H1 (cell line): ENCODE measurements around the gene RBM20. TPM values are rescaled to one million over a fixed set of nuclear protein-coding genes. Genes with fewer than 3 reads are reported as not detected.

Source experiments
- CTCF ChIA-PET: fragments of 300-600 bp; sonication (Branson Sonifier 250); formaldehyde crosslinking; loops from one replicate; lab custom pipeline; 2021; ENCODE audit not compliant: partially characterized antibody; lab: Charles Lee
- POLR2A ChIA-PET: fragments of 300-600 bp; sonication (Branson Sonifier 250); formaldehyde crosslinking; loops from one replicate; lab custom pipeline; 2021; ENCODE audit warnings: inconsistent platforms; ENCODE audit not compliant: partially characterized antibody; lab: Charles Lee
- DNase-seq, 2 experiments: peaks; one replicate each; pipeline versions ENCODE4 v3.0.0 to v3.0.0-alpha.2; 2010 to 2022; ENCODE audit warnings: low spot score in 2 of 2, low read depth in 1 of 2, mixed read lengths in 1 of 2
- FAIRE-seq: peaks from 2 replicates; lab custom pipeline; 2011; peaks lifted over from hg19 to GRCh38; lab: Jason Lieb, UNC
- H2AFZ ChIP-seq: 2 replicates; pipeline ENCODE4 v1.8.1; 2012; ENCODE audit warnings: low read length, inconsistent platforms
- H2AK5ac ChIP-seq: 2 replicates; pipeline ENCODE4 v1.6.1; 2013; ENCODE audit warnings: low read depth, low read length
- H2BK120ac ChIP-seq: replicated peaks from 2 replicates; pipeline ENCODE3; 2013; ENCODE audit warnings: low read depth, low read length, inconsistent platforms
- H2BK12ac ChIP-seq: 2 replicates; pipeline ENCODE4 v1.6.1; 2013; ENCODE audit warnings: low read depth, low read length
- H2BK15ac ChIP-seq: 2 replicates; pipeline ENCODE4 v1.6.1; 2013; ENCODE audit warnings: low read length
- H2BK20ac ChIP-seq: 2 replicates; pipeline ENCODE4 v1.6.1; 2013; ENCODE audit warnings: low read length
- H2BK5ac ChIP-seq: 2 replicates; pipeline ENCODE4 v1.6.1; 2013; ENCODE audit warnings: low read depth, low read length
- H3K14ac ChIP-seq: 2 replicates; pipeline ENCODE4 v1.6.1; 2013; ENCODE audit warnings: inconsistent platforms; ENCODE audit not compliant: insufficient read length
- H3K18ac ChIP-seq: 2 replicates; pipeline ENCODE4 v1.6.1; 2013; ENCODE audit warnings: low read length; ENCODE audit errors: extremely low read depth
- H3K23ac ChIP-seq: 2 replicates; pipeline ENCODE4 v1.6.1; 2013; ENCODE audit warnings: inconsistent platforms; ENCODE audit not compliant: insufficient read length
- H3K23me2 ChIP-seq: 2 replicates; pipeline ENCODE4 v1.6.1; 2013; ENCODE audit warnings: low read depth, low read length
- H3K27ac ChIP-seq: 2 replicates; pipeline ENCODE4 v1.6.1; 2011; ENCODE audit warnings: low read depth, low read length, inconsistent platforms
- H3K27me3 ChIP-seq, 4 experiments: replicated peaks in 1 of 4; 1 replicate in 1 of 4; 2 replicates in 3 of 4; pipeline versions ENCODE4 v1.6.1 to v1.8.1; 2011 to 2013; ENCODE audit warnings: low read length in 3 of 4, mild to moderate bottlenecking in 3 of 4, inconsistent platforms in 2 of 4, mixed read lengths in 2 of 4, moderate library complexity in 1 of 4; ENCODE audit not compliant: control insufficient read depth in 3 of 4, insufficient read depth in 3 of 4; ENCODE audit errors: extremely low read depth in 1 of 4
- H3K36me3 ChIP-seq, 4 experiments: 2 replicates each; pipeline versions ENCODE4 v1.6.1 to v1.8.1; 2011 to 2013; ENCODE audit warnings: mild to moderate bottlenecking in 4 of 4, low read length in 3 of 4, moderate library complexity in 2 of 4, control low read depth in 1 of 4, inconsistent platforms in 1 of 4; ENCODE audit not compliant: insufficient read depth in 4 of 4, control insufficient read depth in 2 of 4
- H3K4ac ChIP-seq: replicated peaks from 2 replicates; pipeline ENCODE3; 2013; ENCODE audit warnings: low read length, low read depth, mixed read lengths, inconsistent platforms; ENCODE audit not compliant: insufficient read length
- H3K4me1 ChIP-seq, 4 experiments: replicated peaks in 1 of 4; 1 replicate in 1 of 4; 2 replicates in 3 of 4; pipeline versions ENCODE4 v1.6.1 to v1.8.1; 2011 to 2013; ENCODE audit warnings: low read length in 3 of 4, inconsistent platforms in 2 of 4, mixed read lengths in 1 of 4; ENCODE audit not compliant: insufficient read depth in 4 of 4, control insufficient read depth in 3 of 4
- H3K4me2 ChIP-seq, 2 experiments: 2 replicates each; pipeline versions ENCODE4 v1.6.1 to v1.8.1; 2011 to 2013; ENCODE audit warnings: low read depth in 2 of 2, low read length in 2 of 2, control low read depth in 1 of 2, inconsistent platforms in 1 of 2, mild to moderate bottlenecking in 1 of 2; ENCODE audit not compliant: insufficient read depth in 1 of 2
- H3K4me3 ChIP-seq, 4 experiments: fragments of 200-600, 300-600 bp in 1 of 4; sonication (generic), shearing (Covaris generic), sonication (Bioruptor Twin) in 1 of 4; 2 replicates each; pipeline versions ENCODE4 v1.5.1 to v1.8.1; 2011 to 2016; ENCODE audit warnings: low read length in 4 of 4, low read depth in 3 of 4, control low read depth in 2 of 4, inconsistent platforms in 2 of 4, mild to moderate bottlenecking in 2 of 4, mixed read lengths in 1 of 4, moderate library complexity in 1 of 4; ENCODE audit not compliant: insufficient read depth in 2 of 4; ENCODE audit errors: extremely low read depth in 1 of 4
- H3K56ac ChIP-seq: replicated peaks from 2 replicates; pipeline ENCODE3; 2013; ENCODE audit warnings: low read depth, mild to moderate bottlenecking, mixed read lengths, low read length, inconsistent platforms; ENCODE audit not compliant: insufficient read length
- H3K79me1 ChIP-seq: 2 replicates; pipeline ENCODE4 v1.6.1; 2013; ENCODE audit warnings: low read depth, low read length, control low read depth
- H3K79me2 ChIP-seq, 2 experiments: 2 replicates each; pipeline versions ENCODE4 v1.6.1 to v1.8.1; 2012 to 2013; ENCODE audit warnings: low read length in 2 of 2, mild to moderate bottlenecking in 2 of 2, inconsistent platforms in 1 of 2; ENCODE audit not compliant: insufficient read depth in 2 of 2, control insufficient read depth in 1 of 2
- H3K9ac ChIP-seq, 4 experiments: replicated peaks in 1 of 4; 1 replicate in 1 of 4; 2 replicates in 3 of 4; pipeline versions ENCODE4 v1.6.1 to v1.8.1; 2011 to 2013; ENCODE audit warnings: low read depth in 3 of 4, low read length in 3 of 4, control low read depth in 2 of 4, mild to moderate bottlenecking in 2 of 4, moderate library complexity in 2 of 4, inconsistent platforms in 1 of 4; ENCODE audit errors: extremely low read depth in 1 of 4
- H3K9me3 ChIP-seq, 2 experiments: 2 replicates each; pipeline versions ENCODE4 v1.6.1 to v1.8.1; 2012 to 2013; ENCODE audit warnings: mild to moderate bottlenecking in 2 of 2, moderate library complexity in 2 of 2, control low read depth in 1 of 2, inconsistent platforms in 1 of 2, low read depth in 1 of 2, low read length in 1 of 2, mixed read lengths in 1 of 2; ENCODE audit not compliant: insufficient read depth in 2 of 2
- H4K20me1 ChIP-seq, 2 experiments: replicated peaks in 1 of 2; 2 replicates each; pipeline versions ENCODE3 to v1.8.1; 2011 to 2013; ENCODE audit warnings: inconsistent platforms in 2 of 2, low read length in 2 of 2, mild to moderate bottlenecking in 1 of 2; ENCODE audit not compliant: insufficient read depth in 2 of 2, control insufficient read depth in 1 of 2
- H4K5ac ChIP-seq: 2 replicates; pipeline ENCODE4 v1.6.1; 2013; ENCODE audit warnings: low read length, low read depth, mixed read lengths, inconsistent platforms; ENCODE audit not compliant: insufficient read length
- H4K8ac ChIP-seq: 2 replicates; pipeline ENCODE4 v1.8.0; 2013; ENCODE audit warnings: mild to moderate bottlenecking, moderate library complexity, low read length, inconsistent platforms; ENCODE audit not compliant: insufficient read depth; ENCODE audit errors: extremely low read depth
- H4K91ac ChIP-seq: replicated peaks from 2 replicates; pipeline ENCODE3; 2013; ENCODE audit warnings: low read length, mixed read lengths, inconsistent platforms; ENCODE audit not compliant: insufficient read length
- BCL11A ChIP-seq, 2 experiments: IDR thresholded peaks; one replicate each; pipeline ENCODE4 v1.6.1; 2011; ENCODE audit warnings: low read depth in 2 of 2, low read length in 2 of 2, mild to moderate bottlenecking in 2 of 2
- CBX8 ChIP-seq: fragments of 300-800, 300-1000 bp; sonication (generic); IDR thresholded peaks from 2 replicates; pipeline ENCODE4 v1.7.1; 2016; ENCODE audit warnings: low read depth, low read length, borderline replicate concordance
- CHD2 ChIP-seq: IDR thresholded peaks from 2 replicates; pipeline ENCODE4 v1.6.1; 2012; ENCODE audit warnings: low read length, improper control_type of control experiment
- EZH2 ChIP-seq: fragments of 200-600 bp; sonication (generic); IDR thresholded peaks from 2 replicates; pipeline ENCODE4 v1.7.1; 2012; ENCODE audit warnings: low read depth, mild to moderate bottlenecking, moderate library complexity, low read length, inconsistent platforms; ENCODE audit not compliant: severe bottlenecking
- HDAC6 ChIP-seq: IDR thresholded peaks from one replicate; pipeline ENCODE4 v1.7.1; 2012; ENCODE audit warnings: low read depth, mild to moderate bottlenecking, inconsistent platforms, low read length, moderate library complexity
- JUN ChIP-seq: IDR thresholded peaks from 2 replicates; pipeline ENCODE4 v1.6.1; 2011; ENCODE audit warnings: low read depth, mild to moderate bottlenecking, improper control_type of control experiment, low read length
- KDM4A ChIP-seq: IDR thresholded peaks from one replicate; pipeline ENCODE4 v1.7.1; 2012; ENCODE audit warnings: low read depth, mild to moderate bottlenecking, moderate library complexity, low read length, inconsistent platforms; ENCODE audit not compliant: severe bottlenecking
- POU5F1 ChIP-seq: IDR thresholded peaks from 2 replicates; pipeline ENCODE4 v1.6.1; 2011; ENCODE audit warnings: low read depth, mild to moderate bottlenecking, low read length, moderate library complexity
- TCF12 ChIP-seq: IDR thresholded peaks from 2 replicates; pipeline ENCODE4 v1.6.1; 2011; ENCODE audit warnings: low read depth, mild to moderate bottlenecking, low read length
- YY1 ChIP-seq: IDR thresholded peaks from 2 replicates; pipeline ENCODE4 v1.6.1; 2011; ENCODE audit warnings: low read depth, mild to moderate bottlenecking, low read length
- WGBS, 2 experiments: shearing (Covaris generic) in 1 of 2; methylation state at CpG; one replicate each; pipeline versions ENCODE4 v1.1.6 to v1.1.7; 2013 to 2015; ENCODE audit warnings: low lambda C conversion rate in 2 of 2, mixed read lengths in 2 of 2, inconsistent platforms in 1 of 2, low coverage in 1 of 2, missing lambda C conversion rate in 1 of 2; ENCODE audit not compliant: insufficient replicate concordance in 2 of 2, insufficient coverage in 1 of 2, insufficient read length in 1 of 2; ENCODE audit errors: extremely low coverage in 1 of 2, missing lambda C conversion rate in 1 of 2; 5-methylcytosine and 5-hydroxymethylcytosine counted together
- polyA plus RNA-seq, 7 experiments: library from polyadenylated mRNA; depleted of rRNA in 3 of 7; stranded (reverse) in 5 of 7; unstranded in 2 of 7; fragments of >200 nt in 5 of 7; fragments of 200-250 nt in 2 of 7; gene quantifications; 1 replicate in 5 of 7; 2 replicates in 1 of 7; 4 replicates in 1 of 7; pipeline versions ENCODE4 v1.2.1 to v1.2.3, GENCODE V29; 2011 to 2013; ENCODE audit warnings: missing spikeins in 2 of 7, mixed read lengths in 2 of 7
- total RNA-seq: library from RNA; stranded (reverse); fragmentation: NEBNext Ultra II Directional; extraction: Animal tissue kit (Norgen Biotek cat#: 25700); gene quantifications from 2 replicates; pipeline ENCODE4 v1.2.1, GENCODE V29; 2021
- TF ChIP-seq, protein P1 (sequence below): IDR thresholded peaks from 2 replicates; pipeline ENCODE4 v1.6.1; 2012; ENCODE audit warnings: low read length, inconsistent platforms

RBM20 gene
- total and polyA plus RNA-seq, 2 of the 8 experiments (the other 6 are each of a cell fraction or from before 2014, with no cell fraction given) = 0.05 to 0.63 TPM

DNA sequence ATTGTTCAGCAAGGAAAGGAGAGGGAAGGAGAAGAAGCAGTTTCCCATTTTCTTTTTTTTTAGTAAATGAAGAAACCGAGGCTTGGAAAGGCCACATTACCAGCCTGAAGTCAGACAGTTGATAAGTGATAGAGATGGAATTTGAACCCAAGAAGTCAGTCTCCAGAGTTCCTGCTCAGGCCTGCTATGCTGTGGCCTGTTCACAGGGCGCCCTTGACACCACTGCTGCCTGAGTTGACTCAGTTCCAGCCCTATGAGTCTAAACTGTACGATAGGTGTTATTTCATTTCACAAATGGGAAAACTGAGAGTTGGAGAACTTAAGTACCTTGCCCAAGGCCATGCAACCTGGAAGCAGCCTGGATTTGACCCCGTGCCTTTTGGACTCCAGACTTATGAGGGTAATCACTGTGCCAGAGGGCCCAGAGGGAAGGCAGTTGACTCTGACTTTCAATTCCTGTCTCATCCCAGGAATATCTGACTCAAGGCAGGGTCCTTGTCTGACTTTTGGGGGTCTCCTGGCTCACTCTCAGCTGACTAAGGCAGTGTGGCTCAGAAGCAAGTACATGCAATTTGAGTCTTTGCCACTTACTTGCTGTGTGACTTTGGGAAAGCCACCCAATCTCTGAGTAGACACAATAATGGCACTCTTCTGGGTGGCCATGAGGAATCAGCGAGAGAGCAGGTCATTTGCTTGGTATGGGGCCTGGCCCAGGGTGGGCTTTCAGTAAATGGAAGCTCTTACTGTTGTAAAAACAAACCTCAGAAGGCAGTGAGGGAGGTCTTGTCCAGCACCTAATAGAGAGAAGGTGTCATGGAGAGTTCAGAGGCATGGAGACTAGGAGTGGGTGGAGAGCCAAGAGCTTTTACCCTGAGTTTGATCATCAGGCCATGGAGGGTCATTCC is 17.9 kb upstream of the RBM20 start:
- no peak overlapping the region for H3K23ac ChIP-seq
- no peak overlapping the region for H3K14ac ChIP-seq
- H3K79me2 ChIP-seq = no peaks in the 10 kb centered on the region
- no peak overlapping the region for H3K56ac ChIP-seq
- H4K8ac ChIP-seq = no peak overlapping the region
- H2BK5ac ChIP-seq = no peak overlapping the region
- no peak overlapping the region for H2BK20ac ChIP-seq
- H3K4ac ChIP-seq = no peak overlapping the region
- no peak overlapping the region for H3K4me2 ChIP-seq
- no peak overlapping the region for H4K5ac ChIP-seq
- 97% methylated on average over 5 of the region's 5 CpGs; no CpG with 5 or more reads in 1 of the 2 experiments for WGBS, 2 experiments
- CTCF ChIA-PET = interaction anchor here (1.2 to 1.7 kb wide), 3 partner anchors 10 to 54 kb away, joined by 4 to 7 read pairs (median 4); no protein-coding TSS in a partner anchor
- H2BK120ac ChIP-seq = no peak overlapping the region
- no peaks in the 10 kb centered on the region for H3K36me3 ChIP-seq
- DNase-seq (no peak), FAIRE-seq (no peak)
- no peak overlapping the region for H2BK12ac ChIP-seq
- no peak overlapping the region for H2AK5ac ChIP-seq
- no peaks in the 10 kb centered on the region for H3K79me1 ChIP-seq
- no peak overlapping the region for H3K27ac ChIP-seq
- no peak overlapping the region for H3K9ac ChIP-seq
- no peak overlapping the region for H2BK15ac ChIP-seq
- no peak overlapping the region for H3K4me3 ChIP-seq
- H3K4me1 ChIP-seq = peaks cover 0 to 6% (median 1%) of the 10 kb centered on the region in 4 experiments; a peak in 2 of 7 replicates
- no peaks in the 10 kb centered on the region for H3K27me3 ChIP-seq
- POLR2A ChIA-PET = no interaction called here
- no peak overlapping the region for H3K18ac ChIP-seq
- no peaks in the 10 kb centered on the region for H4K20me1 ChIP-seq
- H3K23me2 ChIP-seq = no peaks in the 10 kb centered on the region
- no peaks in the 10 kb centered on the region for H3K9me3 ChIP-seq
- no peak overlapping the region for H2AFZ ChIP-seq
- H4K91ac ChIP-seq = no peak overlapping the region
- TF ChIP-seq POU5F1 = no peak
- TF ChIP-seq, protein P1, sequence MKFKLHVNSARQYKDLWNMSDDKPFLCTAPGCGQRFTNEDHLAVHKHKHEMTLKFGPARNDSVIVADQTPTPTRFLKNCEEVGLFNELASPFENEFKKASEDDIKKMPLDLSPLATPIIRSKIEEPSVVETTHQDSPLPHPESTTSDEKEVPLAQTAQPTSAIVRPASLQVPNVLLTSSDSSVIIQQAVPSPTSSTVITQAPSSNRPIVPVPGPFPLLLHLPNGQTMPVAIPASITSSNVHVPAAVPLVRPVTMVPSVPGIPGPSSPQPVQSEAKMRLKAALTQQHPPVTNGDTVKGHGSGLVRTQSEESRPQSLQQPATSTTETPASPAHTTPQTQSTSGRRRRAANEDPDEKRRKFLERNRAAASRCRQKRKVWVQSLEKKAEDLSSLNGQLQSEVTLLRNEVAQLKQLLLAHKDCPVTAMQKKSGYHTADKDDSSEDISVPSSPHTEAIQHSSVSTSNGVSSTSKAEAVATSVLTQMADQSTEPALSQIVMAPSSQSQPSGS = no peak
- TF ChIP-seq CHD2 = no peak
- TF ChIP-seq CBX8 = no peak
- TF ChIP-seq KDM4A = no peak
- TF ChIP-seq BCL11A (IDR thresholded peaks at IDR 0.05; ENCODE audit: low read depth in 2 of 2, low read length in 2 of 2) = no peak
- TF ChIP-seq HDAC6 = no peak
- TF ChIP-seq TCF12 = no peak
- no peak for TF ChIP-seq JUN
- no peak for TF ChIP-seq YY1
- TF ChIP-seq EZH2 = no peak
